ENCODE results near the gene DOCK4. TPM values are rescaled to one million over a fixed set of nuclear protein-coding genes. Genes with fewer than 3 reads are reported as not detected.

The DOCK4 gene
- total RNA-seq, 1 donor from 2014 or later, result 32.2 TPM

- no peak for TF ChIP-seq CTCF (IDR thresholded peaks at IDR 0.05; ENCODE audit: insufficient read depth, low read depth, low read length)
- TF ChIP-seq EZH2 (IDR thresholded peaks at IDR 0.05; ENCODE audit: insufficient read depth, low read length), result no peak
- Histone ChIP-seq H3K4me1 (ENCODE audit: insufficient read depth, low read length) (no peaks in the 10 kb centered on the region), H3K27ac (ENCODE audit: low read depth, low read length) (no peak overlapping the region), H3K79me2 (ENCODE audit: insufficient read depth, low read length) (peaks cover 17% of the 10 kb centered on the region), H3K4me2 (ENCODE audit: low read length) (no peak overlapping the region), H3K9me3 (ENCODE audit: insufficient read depth, low read depth, low read length) (no peaks in the 10 kb centered on the region), H3K27me3 (ENCODE audit: insufficient read depth, low read length) (no peaks in the 10 kb centered on the region), H3K4me3 (ENCODE audit: insufficient read depth, low read depth, low read length) (no peak overlapping the region), H3K36me3 (ENCODE audit: insufficient read depth, low read length) (no peaks in the 10 kb centered on the region), H4K20me1 (ENCODE audit: insufficient read depth, low read length) (peaks cover 32% of the 10 kb centered on the region), H2AFZ (ENCODE audit: low read depth, low read length) (no peak overlapping the region), H3K9ac (ENCODE audit: low read length) (no peak overlapping the region)
- Mint-ChIP-seq H3K27ac (ENCODE audit: unreplicated experiment) (no peak overlapping the region), H3K4me3 (ENCODE audit: unreplicated experiment) (no peak overlapping the region), H3K27me3 (ENCODE audit: low read depth, unreplicated experiment) (no peaks in the 10 kb centered on the region), H3K4me1 (ENCODE audit: low read depth, unreplicated experiment) (peaks cover 3% of the 10 kb centered on the region), H3K9me3 (ENCODE audit: unreplicated experiment) (no peaks in the 10 kb centered on the region), H3K36me3 (ENCODE audit: low read depth, unreplicated experiment) (no peaks in the 10 kb centered on the region)
- DNase-seq (ENCODE audit: low read depth), result no peak
- FAIRE-seq, result no peak
Measured at GRCh38 chr7:112228632-112229031, 22.4 kb upstream of the DOCK4 start.

GRCh38 chr7:112226701-112227276, 20.6 kb upstream of the DOCK4 start:
- Histone ChIP-seq H3K27me3 (ENCODE audit: insufficient read depth, low read length) (no peaks in the 10 kb centered on the region), H3K4me3 (ENCODE audit: insufficient read depth, low read depth, low read length) (no peak overlapping the region), H3K9me3 (ENCODE audit: insufficient read depth, low read depth, low read length) (no peaks in the 10 kb centered on the region), H4K20me1 (ENCODE audit: insufficient read depth, low read length) (peaks cover 27% of the 10 kb centered on the region), H3K4me2 (ENCODE audit: low read length) (no peak overlapping the region), H3K4me1 (ENCODE audit: insufficient read depth, low read length) (no peaks in the 10 kb centered on the region), H3K27ac (ENCODE audit: low read depth, low read length) (no peak overlapping the region), H2AFZ (ENCODE audit: low read depth, low read length) (no peak overlapping the region), H3K79me2 (ENCODE audit: insufficient read depth, low read length) (peaks cover 7% of the 10 kb centered on the region), H3K9ac (ENCODE audit: low read length) (no peak overlapping the region), H3K36me3 (ENCODE audit: insufficient read depth, low read length) (no peaks in the 10 kb centered on the region)
- DNase-seq (ENCODE audit: low read depth) (peak; percentile 23), FAIRE-seq (no peak)
- no peaks in the 10 kb centered on the region for H3K9me3 Mint-ChIP-seq (ENCODE audit: unreplicated experiment)
- no peaks in the 10 kb centered on the region for H3K27me3 Mint-ChIP-seq (ENCODE audit: low read depth, unreplicated experiment)
- no peaks in the 10 kb centered on the region for H3K36me3 Mint-ChIP-seq (ENCODE audit: low read depth, unreplicated experiment)
- H3K27ac Mint-ChIP-seq (ENCODE audit: unreplicated experiment), result no peak overlapping the region
- peaks cover 3% of the 10 kb centered on the region for H3K4me1 Mint-ChIP-seq (ENCODE audit: low read depth, unreplicated experiment)
- TF ChIP-seq EZH2 (IDR thresholded peaks at IDR 0.05; ENCODE audit: insufficient read depth, low read length), result no peak
- TF ChIP-seq CTCF (IDR thresholded peaks at IDR 0.05; ENCODE audit: insufficient read depth, low read depth, low read length), result no peak
- no peak overlapping the region for H3K4me3 Mint-ChIP-seq (ENCODE audit: unreplicated experiment)

GRCh38 chr7:112225006-112225405, 18.8 kb upstream of the DOCK4 start:
- Histone ChIP-seq H3K36me3 (ENCODE audit: insufficient read depth, low read length) (no peaks in the 10 kb centered on the region), H3K4me3 (ENCODE audit: insufficient read depth, low read depth, low read length) (no peak overlapping the region), H2AFZ (ENCODE audit: low read depth, low read length) (no peak overlapping the region), H4K20me1 (ENCODE audit: insufficient read depth, low read length) (peaks cover 37% of the 10 kb centered on the region), H3K27me3 (ENCODE audit: insufficient read depth, low read length) (no peaks in the 10 kb centered on the region), H3K79me2 (ENCODE audit: insufficient read depth, low read length) (peaks cover 14% of the 10 kb centered on the region), H3K4me2 (ENCODE audit: low read length) (no peak overlapping the region), H3K27ac (ENCODE audit: low read depth, low read length) (no peak overlapping the region), H3K9ac (ENCODE audit: low read length) (no peak overlapping the region), H3K4me1 (ENCODE audit: insufficient read depth, low read length) (no peaks in the 10 kb centered on the region), H3K9me3 (ENCODE audit: insufficient read depth, low read depth, low read length) (no peaks in the 10 kb centered on the region)
- peaks cover 3% of the 10 kb centered on the region for H3K4me1 Mint-ChIP-seq (ENCODE audit: low read depth, unreplicated experiment)
- no peak for FAIRE-seq
- H3K9me3 Mint-ChIP-seq (ENCODE audit: unreplicated experiment), result no peaks in the 10 kb centered on the region
- H3K27ac Mint-ChIP-seq (ENCODE audit: unreplicated experiment), result no peak overlapping the region
- no peaks in the 10 kb centered on the region for H3K27me3 Mint-ChIP-seq (ENCODE audit: low read depth, unreplicated experiment)
- no peak overlapping the region for H3K4me3 Mint-ChIP-seq (ENCODE audit: unreplicated experiment)
- TF ChIP-seq EZH2 (IDR thresholded peaks at IDR 0.05; ENCODE audit: insufficient read depth, low read length) (no peak), CTCF (IDR thresholded peaks at IDR 0.05; ENCODE audit: insufficient read depth, low read depth, low read length) (no peak)
- peak; percentile 50 for DNase-seq (ENCODE audit: low read depth)
- H3K36me3 Mint-ChIP-seq (ENCODE audit: low read depth, unreplicated experiment), result peaks cover 3% of the 10 kb centered on the region
